GM04504 (cell line): ENCODE data around the gene HSD3B7.
A peak's percentile ranks its signal among the peaks of the same experiment; 100 is the strongest.
"Not testable (repeated sequence)": the region's sequence is repeated elsewhere in the genome, so short reads cannot be mapped to it uniquely, and the experiment has no call there.

Experiments used
- DNase-seq: peaks from one replicate; pipeline ENCODE4 v3.0.0-alpha.2; 2012; ENCODE audit warnings: low read depth

The HSD3B7 gene

GRCh38 chr16:30984669-30985400 lies at the start of gene HSD3B7:
Gene HSD3B7 (plus strand): TSS chr16:30985207. CDS start chr16:30985659, 452 bp downstream.
- peak; percentile 54 for DNase-seq

- DNase-seq = no peak
Observed at GRCh38 chr16:30937692-30938091, 47.3 kb upstream of the HSD3B7 start.

DNA sequence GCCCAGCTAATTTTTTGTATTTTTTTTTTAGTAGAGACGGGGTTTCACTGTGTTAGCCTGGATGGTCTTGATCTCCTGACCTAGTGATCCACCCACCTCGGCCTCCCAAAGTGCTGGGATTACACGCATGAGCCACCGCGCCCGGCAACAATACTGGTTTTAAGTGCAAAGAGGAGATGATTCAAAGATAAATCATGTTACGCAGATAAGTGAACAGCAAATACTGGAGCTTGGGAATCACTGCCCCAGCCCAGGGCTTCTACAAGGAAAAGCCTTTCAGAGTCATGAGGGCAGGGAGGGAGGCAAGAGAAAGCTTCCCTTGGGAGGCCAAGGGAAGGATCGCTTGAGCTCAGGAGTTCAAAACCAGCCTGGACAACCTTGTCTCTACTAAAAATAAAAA lies 45.4 kb upstream of the HSD3B7 start:
- not testable (repeated sequence) for DNase-seq

- peak; percentile 40 for DNase-seq
Observed at GRCh38 chr16:30941600-30942425, 43.2 kb upstream of the HSD3B7 start.

GRCh38 chr16:30942426-30942806 lies 42.6 kb upstream of the HSD3B7 start:
- DNase-seq = no peak

DNA sequence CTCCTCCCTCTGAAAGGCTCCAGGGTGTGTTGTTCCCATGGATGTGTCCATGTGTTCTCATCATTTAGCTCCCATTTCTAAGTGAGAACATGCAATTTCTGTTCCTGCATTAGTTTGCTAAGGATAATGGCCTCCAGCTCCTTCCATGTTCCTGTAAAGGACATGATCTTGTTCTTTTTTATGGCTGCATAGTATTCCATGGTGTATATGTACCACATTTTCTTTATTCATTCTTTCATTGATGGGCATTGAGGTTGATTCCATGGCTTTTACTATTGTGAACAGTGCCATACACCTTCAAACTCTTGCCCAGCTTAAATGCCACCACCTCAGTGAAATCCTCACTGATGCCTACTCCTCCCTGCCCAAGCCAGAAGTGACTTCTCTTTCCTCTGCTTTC lies 40.7 kb upstream of the HSD3B7 start:
- DNase-seq = no peak

- no peak for DNase-seq
Observed at GRCh38 chr16:30946671-30947540, 38.1 kb upstream of the HSD3B7 start.

DNA sequence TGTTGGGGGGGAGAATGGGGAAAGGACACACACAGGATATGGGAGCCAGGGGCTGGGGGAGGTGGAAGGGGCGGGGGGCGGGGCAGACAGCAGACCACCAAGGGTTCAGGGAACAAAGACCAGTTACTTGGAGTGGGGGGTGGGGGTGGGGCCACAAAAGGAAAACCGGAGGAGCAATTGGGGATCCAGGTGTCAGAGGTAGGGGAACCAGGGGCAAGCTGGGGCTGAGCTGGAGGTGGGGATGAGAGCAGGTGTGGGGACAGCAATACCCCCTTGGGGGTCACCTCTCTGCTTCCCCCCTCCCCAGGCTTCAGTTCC lies 37.5 kb upstream of the HSD3B7 start:
- DNase-seq = no peak

GRCh38 chr16:30947859-30948666 lies 36.9 kb upstream of the HSD3B7 start:
- DNase-seq = peak; percentile 95

- no peak for DNase-seq
Observed at GRCh38 chr16:30948667-30949649, 36.0 kb upstream of the HSD3B7 start, which contains the start of gene ORAI3. Gene ORAI3 (plus strand): TSS chr16:30949068. CDS start chr16:30949290, 222 bp downstream.

DNA sequence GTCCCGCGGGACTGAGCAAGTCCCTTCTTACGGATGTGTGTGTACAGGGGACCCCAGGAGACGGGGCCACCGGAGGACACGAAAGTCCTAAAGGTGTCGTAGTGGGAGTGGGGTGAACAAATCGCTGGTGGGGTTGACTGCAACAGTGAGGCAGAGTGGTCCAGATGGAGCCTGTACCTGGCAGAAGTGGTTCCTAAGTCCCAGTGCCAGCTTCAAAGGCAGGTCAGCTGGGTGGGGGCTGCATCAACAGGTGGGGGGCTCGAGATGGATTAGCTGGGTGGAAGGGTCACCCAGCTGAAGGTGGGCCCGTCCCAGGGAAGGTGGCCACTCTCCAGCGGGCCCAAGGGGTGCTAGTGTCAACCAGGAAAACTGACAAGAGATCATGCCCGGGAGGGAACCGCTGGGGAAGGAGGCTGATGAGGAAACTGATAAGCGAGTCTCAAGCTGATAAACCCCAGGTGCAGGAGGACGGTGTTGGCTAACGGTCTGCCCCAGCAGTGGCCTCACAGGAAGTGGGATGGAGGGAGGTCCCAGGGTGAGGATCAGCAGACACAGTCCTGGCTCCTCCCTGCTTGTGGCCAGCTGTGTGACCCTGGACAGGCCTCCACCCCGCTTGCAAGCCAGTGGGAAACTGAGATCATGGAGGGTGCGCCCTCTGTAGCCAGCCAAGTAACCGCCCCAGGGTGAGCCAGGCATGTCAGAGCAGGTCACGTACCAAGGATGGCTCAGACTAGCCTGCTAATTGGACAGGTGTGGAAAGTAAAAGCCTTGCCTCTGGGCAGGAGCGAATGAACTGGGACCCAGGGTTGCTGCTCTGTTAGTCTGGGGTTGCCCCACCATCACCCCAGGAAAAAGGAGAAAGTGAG lies 35.1 kb upstream of the HSD3B7 start:
- peak; percentile 75 for DNase-seq

DNA sequence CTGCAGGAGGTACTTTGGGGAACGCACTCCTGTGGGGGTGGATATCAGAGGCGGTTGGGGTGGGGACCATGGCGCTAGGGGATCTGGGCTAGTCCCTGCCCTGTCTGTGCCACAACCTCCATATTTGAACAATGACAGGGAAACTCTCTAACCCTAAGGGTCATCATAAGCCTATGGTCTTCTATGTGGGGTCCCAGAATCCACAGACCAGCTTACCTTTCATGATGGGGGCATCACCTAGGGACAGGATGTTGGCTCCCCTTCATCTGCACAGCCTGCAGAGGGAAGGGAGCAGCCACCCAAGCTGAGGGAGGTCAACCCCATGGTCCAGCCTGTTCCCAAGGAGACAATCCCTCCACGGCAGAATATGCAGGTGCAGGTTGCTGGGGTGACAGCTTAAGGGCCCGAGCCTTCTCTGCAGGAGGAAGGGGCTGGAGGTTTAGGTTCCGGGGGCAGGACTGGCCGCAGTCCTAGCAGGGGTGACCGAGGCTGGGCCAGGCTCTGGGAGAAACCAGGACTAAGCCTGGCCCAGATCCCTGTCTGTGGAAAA lies 34.4 kb upstream of the HSD3B7 start:
- DNase-seq = no peak

DNA sequence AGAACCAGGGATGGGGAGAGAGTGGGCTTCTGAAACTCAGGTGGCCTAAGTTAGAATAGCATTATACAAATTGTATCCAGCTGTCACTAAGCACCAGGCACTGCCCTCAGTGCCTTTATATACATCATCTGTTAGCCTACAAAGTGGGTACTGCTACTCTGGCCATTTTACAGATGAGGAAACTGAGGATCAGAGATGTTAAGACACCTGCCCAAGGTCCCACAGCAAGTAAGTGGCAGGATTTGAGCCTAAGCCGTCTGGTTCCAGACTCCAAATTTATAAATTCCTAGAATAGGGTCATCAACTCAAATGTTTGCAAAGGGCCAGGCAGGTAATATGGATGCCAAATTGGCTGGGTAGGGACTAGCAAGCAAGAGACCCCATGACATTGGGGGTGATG lies 33.8 kb upstream of the HSD3B7 start:
- no peak for DNase-seq

GRCh38 chr16:30951750-30952149 lies 33.3 kb upstream of the HSD3B7 start:
- DNase-seq = no peak

- no peak for DNase-seq
Observed at GRCh38 chr16:30953111-30953510, 31.9 kb upstream of the HSD3B7 start.

DNA sequence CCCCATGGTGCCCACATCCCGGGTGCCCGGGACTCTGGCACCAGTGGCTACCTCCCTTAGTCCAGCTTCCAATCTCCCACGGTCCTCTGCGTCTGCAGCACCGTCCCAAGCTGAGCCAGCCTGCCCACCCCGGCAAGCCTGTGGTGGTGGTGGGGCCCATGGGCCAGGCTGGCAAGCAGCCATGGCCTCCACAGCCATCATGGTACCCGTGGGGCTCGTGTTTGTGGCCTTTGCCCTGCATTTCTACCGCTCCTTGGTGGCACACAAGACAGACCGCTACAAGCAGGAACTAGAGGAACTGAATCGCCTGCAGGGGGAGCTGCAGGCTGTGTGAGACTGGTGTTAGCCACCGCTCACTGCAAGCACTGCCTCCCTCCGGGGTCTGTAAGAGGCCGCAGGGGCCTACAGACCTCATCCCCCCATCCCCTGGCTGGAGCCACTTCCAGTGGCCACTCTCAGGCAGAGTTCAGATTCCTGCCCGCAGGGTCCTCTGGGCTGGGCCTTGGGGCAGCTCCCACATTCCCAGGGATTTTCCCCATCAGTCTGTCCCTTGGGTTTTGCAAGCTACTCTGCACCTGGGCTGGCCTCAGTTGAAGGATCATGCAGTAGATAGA lies 31.4 kb upstream of the HSD3B7 start:
- peak; percentile 38 for DNase-seq

DNA sequence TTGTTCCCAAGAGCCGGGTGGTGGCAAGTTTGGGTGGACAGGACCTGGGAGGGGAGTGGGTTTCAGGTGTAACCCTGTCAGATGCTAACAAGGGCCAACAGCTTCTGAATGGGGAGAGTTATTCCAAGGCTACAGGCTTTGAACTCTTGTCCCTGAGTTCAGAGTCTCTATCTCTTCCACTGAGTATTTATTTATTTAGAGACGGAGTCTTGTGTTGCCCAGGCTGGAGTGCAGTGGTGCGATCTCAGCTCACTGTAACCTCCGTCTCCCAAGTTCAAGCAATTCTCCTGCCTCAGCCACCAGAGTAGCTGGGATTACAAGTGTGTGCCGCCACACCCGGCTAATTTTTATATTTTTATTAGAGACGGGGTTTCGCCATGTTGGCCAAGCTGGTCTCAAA lies 30.0 kb upstream of the HSD3B7 start:
- no peak for DNase-seq

GRCh38 chr16:30956601-30957455 lies 28.2 kb upstream of the HSD3B7 start:
- peak; percentile 62 for DNase-seq
